ENCODE results near the gene CFAP20DC. TPM values are rescaled to one million over a fixed set of nuclear protein-coding genes. Genes with fewer than 3 reads are reported as not detected.

Gene CFAP20DC
- total and polyA plus RNA-seq, 2 of the 8 experiments (the other 6 are each of a cell fraction or from before 2014, with no cell fraction given), result 2.2 to 2.8 TPM

DNA sequence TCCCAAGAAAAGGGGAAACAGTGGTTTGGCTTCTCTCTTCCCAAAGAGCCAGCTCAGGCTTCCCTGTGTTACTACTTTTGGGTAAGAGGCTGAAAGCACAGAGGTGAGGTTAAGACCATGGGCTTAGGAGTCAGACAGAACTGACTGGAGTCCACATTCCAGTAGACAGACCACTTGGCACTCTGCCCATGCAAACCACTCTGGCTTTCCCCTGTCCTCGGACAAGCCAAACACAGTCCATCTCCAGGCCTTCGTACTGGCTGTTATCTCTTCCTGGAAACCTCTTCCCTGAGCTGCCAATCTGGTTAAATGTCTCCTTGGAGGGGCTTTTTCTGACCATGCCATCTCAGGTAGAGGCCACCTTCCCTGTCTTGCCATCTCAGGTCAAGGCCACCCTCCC, 330.1 kb downstream of the CFAP20DC start:
- H3K36me3 ChIP-seq (ENCODE audit: control insufficient read depth in 2 of 4, insufficient read depth in 4 of 4, low read length in 3 of 4), result no peaks in the 10 kb centered on the region
- ChIA-PET CTCF (ENCODE audit: partially characterized antibody) (interaction anchor here (0.6 to 1.6 kb wide), 4 partner anchors 10 to 151 kb away, joined by 3 read pairs; no protein-coding TSS in a partner anchor), POLR2A (ENCODE audit: partially characterized antibody) (no interaction called here)
- H3K4ac ChIP-seq (replicated peaks; ENCODE audit: insufficient read length, low read depth, low read length), result no peak overlapping the region
- H3K14ac ChIP-seq (ENCODE audit: insufficient read length), result no peak overlapping the region
- no peak overlapping the region for H2BK120ac ChIP-seq (replicated peaks; ENCODE audit: low read depth, low read length)
- H3K4me3 ChIP-seq (ENCODE audit: extremely low read depth in 1 of 4, insufficient read depth in 2 of 4, low read depth in 3 of 4, low read length in 4 of 4), result no peak overlapping the region
- H2BK20ac ChIP-seq (ENCODE audit: low read length), result no peak overlapping the region
- no peak for FAIRE-seq
- H2BK5ac ChIP-seq (ENCODE audit: low read depth, low read length), result no peak overlapping the region
- no peaks in the 10 kb centered on the region for H3K27me3 ChIP-seq (replicated peaks in 1 of 4; ENCODE audit: control insufficient read depth in 3 of 4, extremely low read depth in 1 of 4, insufficient read depth in 3 of 4, low read length in 3 of 4)
- H3K56ac ChIP-seq (replicated peaks; ENCODE audit: insufficient read length, low read depth, low read length), result no peak overlapping the region
- H3K79me2 ChIP-seq (ENCODE audit: control insufficient read depth in 1 of 2, insufficient read depth in 2 of 2, low read length in 2 of 2), result no peaks in the 10 kb centered on the region
- H3K79me1 ChIP-seq (ENCODE audit: low read depth, low read length), result no peaks in the 10 kb centered on the region
- no peaks in the 10 kb centered on the region for H4K20me1 ChIP-seq (replicated peaks in 1 of 2; ENCODE audit: control insufficient read depth in 1 of 2, insufficient read depth in 2 of 2, low read length in 2 of 2)
- H3K18ac ChIP-seq (ENCODE audit: extremely low read depth, low read length), result no peak overlapping the region
- no peak overlapping the region for H2AK5ac ChIP-seq (ENCODE audit: low read depth, low read length)
- H3K4me1 ChIP-seq (replicated peaks in 1 of 4; ENCODE audit: control insufficient read depth in 3 of 4, insufficient read depth in 4 of 4, low read length in 3 of 4), result peaks cover 0 to 2% (median 0%) of the 10 kb centered on the region in 4 experiments; a peak in 1 of 7 replicates
- H3K23ac ChIP-seq (ENCODE audit: insufficient read length), result no peak overlapping the region
- no peak overlapping the region for H3K9ac ChIP-seq (replicated peaks in 1 of 4; ENCODE audit: extremely low read depth in 1 of 4, low read depth in 3 of 4, low read length in 3 of 4)
- no peak overlapping the region for H2BK12ac ChIP-seq (ENCODE audit: low read depth, low read length)
- no peak overlapping the region for H3K27ac ChIP-seq (ENCODE audit: low read depth, low read length)
- H4K5ac ChIP-seq (ENCODE audit: insufficient read length, low read depth, low read length), result no peak overlapping the region
- H3K9me3 ChIP-seq (ENCODE audit: insufficient read depth in 2 of 2, low read depth in 1 of 2, low read length in 1 of 2), result no peaks in the 10 kb centered on the region
- H3K4me2 ChIP-seq (ENCODE audit: insufficient read depth in 1 of 2, low read depth in 2 of 2, low read length in 2 of 2), result no peak overlapping the region
- no peak overlapping the region for H2AFZ ChIP-seq (ENCODE audit: low read length)
- H4K91ac ChIP-seq (replicated peaks; ENCODE audit: insufficient read length, low read length), result no peak overlapping the region
- no peak overlapping the region for H4K8ac ChIP-seq (ENCODE audit: extremely low read depth, insufficient read depth, low read length)
- TF ChIP-seq CHD2 (IDR thresholded peaks at IDR 0.05; ENCODE audit: low read length), result no peak
- no peak for TF ChIP-seq RBBP5 (IDR thresholded peaks at IDR 0.05; ENCODE audit: borderline replicate concordance, low read depth, low read length)
- no peak for TF ChIP-seq RAD21 (IDR thresholded peaks at IDR 0.05 in 1 of 2, conservative IDR thresholded peaks at IDR 0.05 in 1 of 2; ENCODE audit: low read depth in 2 of 2, low read length in 2 of 2)
- no peak for TF ChIP-seq EP300 (IDR thresholded peaks at IDR 0.05; ENCODE audit: borderline replicate concordance in 1 of 2, low read depth in 2 of 2, low read length in 2 of 2)
- no peak for TF ChIP-seq NRF1 (IDR thresholded peaks at IDR 0.05; ENCODE audit: low read depth, low read length)
- no peak for TF ChIP-seq CTBP2 (IDR thresholded peaks at IDR 0.05; ENCODE audit: borderline replicate concordance, insufficient read depth, insufficient read length, low read length)
- no peak for TF ChIP-seq CTCF (IDR thresholded peaks at IDR 0.05; ENCODE audit: control extremely low read depth in 1 of 3, insufficient read depth in 1 of 3, low read depth in 1 of 3, low read length in 3 of 3)
- TF ChIP-seq POLR2AphosphoS5 (IDR thresholded peaks at IDR 0.05; ENCODE audit: low read depth, low read length), result no peak
- H3K23me2 ChIP-seq (ENCODE audit: low read depth, low read length), result no peaks in the 10 kb centered on the region
- whole genome bisulfite sequencing, 2 experiments (ENCODE audit: extremely low coverage in 1 of 2, insufficient coverage in 1 of 2, insufficient read length in 1 of 2, insufficient replicate concordance in 2 of 2, low coverage in 1 of 2, low lambda C conversion rate in 2 of 2, missing lambda C conversion rate in 1 of 2), result 81% methylated on average over 2 of the region's 2 CpGs; no CpG with 5 or more reads in 1 of the 2 experiments
- no peak overlapping the region for H2BK15ac ChIP-seq (ENCODE audit: low read length)
- no peak for DNase-seq (ENCODE audit: low read depth in 1 of 2, low spot score in 2 of 2)

Data from H1 (cell line).